H9 (cell line): ENCODE results near the gene ALOX5AP. TPM values are rescaled to one million over a fixed set of nuclear protein-coding genes. Genes with fewer than 3 reads are reported as not detected.

ENCODE experiments used
- DNase-seq: peaks from one replicate; pipeline ENCODE4 v3.0.0-alpha.2; 2017
- H2AFZ ChIP-seq: one replicate; pipeline ENCODE4 v1.6.1; 2013; ENCODE audit warnings: mild to moderate bottlenecking, low read length, control low read depth, moderate library complexity
- H2AK5ac ChIP-seq: 2 replicates; pipeline ENCODE4 v1.6.1; 2013; ENCODE audit warnings: low read length, control low read depth, mixed read lengths; ENCODE audit not compliant: insufficient read length
- H2BK120ac ChIP-seq: one replicate; pipeline ENCODE4 v1.6.1; 2013; ENCODE audit warnings: low read depth, mild to moderate bottlenecking, low read length, control low read depth, inconsistent platforms; ENCODE audit not compliant: poor library complexity, severe bottlenecking
- H2BK12ac ChIP-seq: 2 replicates; pipeline ENCODE4 v1.6.1; 2013; ENCODE audit warnings: low read length, control low read depth, mixed read lengths, low read depth; ENCODE audit not compliant: insufficient read length
- H2BK15ac ChIP-seq: 2 replicates; pipeline ENCODE4 v1.6.1; 2013; ENCODE audit warnings: low read depth, low read length, control low read depth
- H2BK20ac ChIP-seq: one replicate; pipeline ENCODE4 v1.6.1; 2013; ENCODE audit warnings: low read depth, mild to moderate bottlenecking, low read length, control low read depth, inconsistent platforms; ENCODE audit not compliant: poor library complexity, severe bottlenecking
- H2BK5ac ChIP-seq: 2 replicates; pipeline ENCODE4 v1.6.1; 2013; ENCODE audit warnings: low read length, control low read depth, mixed read lengths; ENCODE audit not compliant: insufficient read length
- H3K14ac ChIP-seq: 2 replicates; pipeline ENCODE4 v1.6.1; 2013; ENCODE audit warnings: low read length, control low read depth; ENCODE audit not compliant: insufficient read depth
- H3K18ac ChIP-seq: 2 replicates; pipeline ENCODE4 v1.6.1; 2013; ENCODE audit warnings: low read depth, mild to moderate bottlenecking, mixed read lengths, low read length, control low read depth; ENCODE audit not compliant: insufficient read length
- H3K23ac ChIP-seq: 2 replicates; pipeline ENCODE4 v1.6.1; 2013; ENCODE audit warnings: low read length, control low read depth, mixed read lengths, low read depth; ENCODE audit not compliant: insufficient read length
- H3K23me2 ChIP-seq: 2 replicates; pipeline ENCODE4 v1.6.1; 2013; ENCODE audit warnings: low read depth, mild to moderate bottlenecking, mixed read lengths, low read length, control low read depth; ENCODE audit not compliant: insufficient read length, poor library complexity, severe bottlenecking
- H3K27ac ChIP-seq: 2 replicates; pipeline ENCODE4 v1.5.1; 2013; ENCODE audit warnings: low read length, control low read depth, mixed read lengths, low read depth; ENCODE audit not compliant: insufficient read length
- H3K27me3 ChIP-seq: 2 replicates; pipeline ENCODE4 v1.6.1; 2013; ENCODE audit warnings: low read length, control low read depth, inconsistent platforms; ENCODE audit not compliant: insufficient read depth
- H3K4ac ChIP-seq: 2 replicates; pipeline ENCODE4 v1.6.1; 2013; ENCODE audit warnings: low read depth, mild to moderate bottlenecking, control low read depth, inconsistent platforms, low read length, moderate library complexity
- H3K4me1 ChIP-seq: 2 replicates; pipeline ENCODE4 v1.6.1; 2013; ENCODE audit warnings: low read length, control low read depth, inconsistent platforms; ENCODE audit not compliant: insufficient read depth
- H3K4me2 ChIP-seq: 2 replicates; pipeline ENCODE4 v1.6.1; 2013; ENCODE audit warnings: low read length, control low read depth, mixed read lengths; ENCODE audit not compliant: insufficient read length, insufficient read depth
- H3K56ac ChIP-seq: 2 replicates; pipeline ENCODE4 v1.6.1; 2013; ENCODE audit warnings: low read depth, mild to moderate bottlenecking, mixed read lengths, low read length, control low read depth; ENCODE audit not compliant: insufficient read length
- H3K79me1 ChIP-seq: 2 replicates; pipeline ENCODE4 v1.6.1; 2013; ENCODE audit warnings: low read depth, mild to moderate bottlenecking, moderate library complexity, low read length, control low read depth, inconsistent platforms; ENCODE audit not compliant: insufficient read depth, poor library complexity, severe bottlenecking
- H3K79me2 ChIP-seq: 2 replicates; pipeline ENCODE4 v1.6.1; 2013; ENCODE audit warnings: low read length, control low read depth, inconsistent platforms; ENCODE audit not compliant: insufficient read depth
- H3K9ac ChIP-seq: 2 replicates; pipeline ENCODE4 v1.6.1; 2013; ENCODE audit warnings: low read length, control low read depth, mixed read lengths; ENCODE audit not compliant: insufficient read length; ENCODE audit errors: extremely low read depth
- H3K9me3 ChIP-seq: one replicate; pipeline ENCODE4 v1.6.1; 2013; ENCODE audit warnings: low read depth, low read length, inconsistent platforms; ENCODE audit not compliant: control insufficient read depth
- H3T11ph ChIP-seq: one replicate; pipeline ENCODE4 v1.6.1; 2013; ENCODE audit warnings: mild to moderate bottlenecking, low read length, control low read depth, inconsistent platforms
- H4K20me1 ChIP-seq: one replicate; pipeline ENCODE4 v1.6.1; 2013; ENCODE audit not compliant: control insufficient read depth, insufficient read length, insufficient read depth
- H4K5ac ChIP-seq: 2 replicates; pipeline ENCODE4 v1.6.1; 2013; ENCODE audit warnings: low read depth, mild to moderate bottlenecking, mixed read lengths, low read length, control low read depth; ENCODE audit not compliant: insufficient read length
- H4K8ac ChIP-seq: replicated peaks from 2 replicates; pipeline ENCODE4 v1.6.1; 2013; ENCODE audit warnings: low read length, control low read depth, mixed read lengths, low read depth; ENCODE audit not compliant: insufficient read length
- H4K91ac ChIP-seq: 2 replicates; pipeline ENCODE4 v1.6.1; 2013; ENCODE audit warnings: low read depth, mild to moderate bottlenecking, moderate library complexity, mixed read lengths, low read length, control low read depth; ENCODE audit not compliant: insufficient read length
- H3K27ac Mint-ChIP-seq, 3 experiments: 2 replicates in 2 of 3; 3 replicates in 1 of 3; pipeline ENCODE4 v1.8.0; 2020 to 2021; ENCODE audit warnings: mixed read lengths in 3 of 3, mild to moderate bottlenecking in 1 of 3, moderate library complexity in 1 of 3
- H3K27me3 Mint-ChIP-seq: 2 replicates; pipeline ENCODE4 v1.8.0; 2021; ENCODE audit warnings: low read depth, mild to moderate bottlenecking, moderate library complexity, mixed read lengths
- H3K36me3 Mint-ChIP-seq, 3 experiments: 2 replicates in 2 of 3; 3 replicates in 1 of 3; pipeline ENCODE4 v1.8.0; 2020 to 2021; ENCODE audit warnings: low read depth in 3 of 3, mixed read lengths in 3 of 3; ENCODE audit not compliant: insufficient read depth in 1 of 3
- H3K4me1 Mint-ChIP-seq, 2 experiments: 2 replicates each; pipeline ENCODE4 v1.8.0; 2020; ENCODE audit warnings: mixed read lengths in 2 of 2
- H3K4me3 Mint-ChIP-seq, 2 experiments: 2 replicates in 1 of 2; 3 replicates in 1 of 2; pipeline ENCODE4 v1.8.0; 2020 to 2021; ENCODE audit warnings: mild to moderate bottlenecking in 2 of 2, mixed read lengths in 2 of 2, moderate library complexity in 1 of 2
- H3K9me3 Mint-ChIP-seq, 2 experiments: 2 replicates in 1 of 2; 3 replicates in 1 of 2; pipeline ENCODE4 v1.8.0; 2020; ENCODE audit warnings: mild to moderate bottlenecking in 2 of 2, mixed read lengths in 2 of 2, moderate library complexity in 1 of 2
- WGBS: extraction: QIAGEN DNeasy Blood & Tissue Kit; methylation state at CpG from one replicate; pipeline ENCODE4 v1.1.7; 2013; ENCODE audit warnings: missing lambda C conversion rate, low lambda C conversion rate, mixed read lengths; ENCODE audit not compliant: insufficient read length; ENCODE audit errors: extremely low coverage; 5-methylcytosine and 5-hydroxymethylcytosine counted together
- total RNA-seq: library from RNA; stranded (reverse); gene quantifications from 2 replicates; pipeline ENCODE4 v1.2.1, GENCODE V29; 2021
- TF ChIP-seq, protein P1 (sequence below): fragments of 200-600 bp; sonication (generic); conservative IDR thresholded peaks from 3 replicates; pipeline ENCODE4 v1.8.0; 2021; ENCODE audit warnings: antibody characterized with exemption, mild to moderate bottlenecking

ALOX5AP gene
- total RNA-seq, 1 experiment from 2014 or later = not detected

DNA sequence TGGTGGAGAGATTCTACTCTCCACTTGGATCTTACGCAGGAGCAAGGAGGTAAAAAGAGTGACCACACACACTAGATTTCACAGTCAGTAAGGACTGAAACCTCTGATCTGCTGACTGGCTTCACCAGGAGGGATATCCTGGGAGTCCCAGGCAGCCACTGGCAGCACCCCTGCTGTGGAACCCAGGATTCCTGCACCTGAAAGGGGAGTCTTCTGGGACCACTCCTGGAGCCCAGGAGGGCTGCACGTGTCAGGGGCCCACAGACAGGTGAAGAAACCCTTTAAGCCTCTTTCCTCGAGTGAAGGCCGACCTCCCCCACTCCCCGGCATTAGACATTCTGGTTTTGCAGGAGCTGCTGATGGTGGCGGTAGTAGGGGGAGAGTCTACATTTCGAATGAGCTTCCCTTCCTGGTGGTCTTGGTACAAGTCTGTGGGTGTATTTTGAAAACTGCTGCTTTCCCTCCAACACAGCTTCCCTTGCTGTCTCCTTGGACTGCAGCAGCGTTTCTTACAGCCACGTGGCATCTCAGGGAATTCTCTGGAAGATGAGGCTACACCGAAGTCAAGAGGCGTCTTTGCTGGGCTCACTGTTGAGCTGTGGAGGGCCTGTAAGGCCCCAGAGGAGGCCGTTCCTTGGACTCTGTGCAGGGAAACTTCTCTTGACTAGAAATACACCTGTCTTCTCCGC lies 62.6 kb downstream of the ALOX5AP start:
- Histone ChIP-seq H2AK5ac (no peak overlapping the region), H3K9me3 (no peaks in the 10 kb centered on the region), H4K20me1 (no peaks in the 10 kb centered on the region), H3K4me2 (no peak overlapping the region), H2BK12ac (no peak overlapping the region), H3K14ac (peak overlapping the region; percentile 33; the same call in 1 of the 2 replicates), H4K5ac (no peak overlapping the region), H3K18ac (no peak overlapping the region), H3K23me2 (no peaks in the 10 kb centered on the region), H3K4ac (no peak overlapping the region), H4K91ac (no peak overlapping the region), H3K27me3 (no peaks in the 10 kb centered on the region), H3T11ph (no peak overlapping the region), H2BK20ac (no peak overlapping the region), H4K8ac (no peak overlapping the region), H3K56ac (no peak overlapping the region), H3K79me1 (no peaks in the 10 kb centered on the region), H3K9ac (no peak overlapping the region), H3K27ac (no peak overlapping the region), H3K79me2 (no peaks in the 10 kb centered on the region), H2BK5ac (no peak overlapping the region), H2AFZ (no peak overlapping the region), H3K23ac (no peak overlapping the region), H2BK15ac (no peak overlapping the region), H2BK120ac (no peak overlapping the region), H3K4me1 (no peaks in the 10 kb centered on the region; the same call in 1 of the 2 replicates)
- no peak for DNase-seq
- H3K27me3 Mint-ChIP-seq = peaks cover 1% of the 10 kb centered on the region
- no peak overlapping the region for H3K27ac Mint-ChIP-seq
- no peak overlapping the region for H3K4me3 Mint-ChIP-seq
- peaks cover 14 to 17% of the 10 kb centered on the region in 2 experiments for H3K4me1 Mint-ChIP-seq
- no peaks in the 10 kb centered on the region for H3K9me3 Mint-ChIP-seq
- WGBS = no CpG with 5 or more reads among the region's 13 CpGs
- TF ChIP-seq, protein P1, sequence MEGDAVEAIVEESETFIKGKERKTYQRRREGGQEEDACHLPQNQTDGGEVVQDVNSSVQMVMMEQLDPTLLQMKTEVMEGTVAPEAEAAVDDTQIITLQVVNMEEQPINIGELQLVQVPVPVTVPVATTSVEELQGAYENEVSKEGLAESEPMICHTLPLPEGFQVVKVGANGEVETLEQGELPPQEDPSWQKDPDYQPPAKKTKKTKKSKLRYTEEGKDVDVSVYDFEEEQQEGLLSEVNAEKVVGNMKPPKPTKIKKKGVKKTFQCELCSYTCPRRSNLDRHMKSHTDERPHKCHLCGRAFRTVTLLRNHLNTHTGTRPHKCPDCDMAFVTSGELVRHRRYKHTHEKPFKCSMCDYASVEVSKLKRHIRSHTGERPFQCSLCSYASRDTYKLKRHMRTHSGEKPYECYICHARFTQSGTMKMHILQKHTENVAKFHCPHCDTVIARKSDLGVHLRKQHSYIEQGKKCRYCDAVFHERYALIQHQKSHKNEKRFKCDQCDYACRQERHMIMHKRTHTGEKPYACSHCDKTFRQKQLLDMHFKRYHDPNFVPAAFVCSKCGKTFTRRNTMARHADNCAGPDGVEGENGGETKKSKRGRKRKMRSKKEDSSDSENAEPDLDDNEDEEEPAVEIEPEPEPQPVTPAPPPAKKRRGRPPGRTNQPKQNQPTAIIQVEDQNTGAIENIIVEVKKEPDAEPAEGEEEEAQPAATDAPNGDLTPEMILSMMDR = no peak
- no peaks in the 10 kb centered on the region for H3K36me3 Mint-ChIP-seq
